Fibroblast of the conjunctiva (primary cell): ENCODE results near the gene TENM4.
"Not testable (repeated sequence)": the region's sequence is repeated elsewhere in the genome, so short reads cannot be mapped to it uniquely, and the experiment has no call there.

Source experiments
- DNase-seq: peaks from one replicate; pipeline ENCODE4 v3.0.0-alpha.2; 2010; ENCODE audit warnings: low read depth

The TENM4 gene

DNA sequence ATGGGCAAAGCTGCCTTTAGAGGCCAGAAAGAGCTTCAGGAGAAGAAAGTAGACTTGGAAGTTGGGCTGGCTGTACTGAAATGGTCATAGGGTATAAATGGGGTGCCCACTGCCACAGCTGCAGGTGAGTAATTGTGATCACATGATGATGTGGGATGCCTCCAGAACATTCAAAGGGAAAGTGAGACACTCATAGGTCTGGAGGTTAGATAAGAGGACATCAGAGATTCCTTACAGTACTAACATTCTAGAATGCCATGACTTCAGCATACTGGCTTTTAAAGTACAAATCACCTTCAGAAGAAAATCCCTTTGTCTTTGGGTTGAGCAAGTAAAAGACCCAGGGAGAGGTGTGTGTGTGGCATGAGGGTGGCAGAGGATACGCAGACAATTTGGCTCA is 419.2 kb downstream of the TENM4 start:
- no peak for DNase-seq

DNA sequence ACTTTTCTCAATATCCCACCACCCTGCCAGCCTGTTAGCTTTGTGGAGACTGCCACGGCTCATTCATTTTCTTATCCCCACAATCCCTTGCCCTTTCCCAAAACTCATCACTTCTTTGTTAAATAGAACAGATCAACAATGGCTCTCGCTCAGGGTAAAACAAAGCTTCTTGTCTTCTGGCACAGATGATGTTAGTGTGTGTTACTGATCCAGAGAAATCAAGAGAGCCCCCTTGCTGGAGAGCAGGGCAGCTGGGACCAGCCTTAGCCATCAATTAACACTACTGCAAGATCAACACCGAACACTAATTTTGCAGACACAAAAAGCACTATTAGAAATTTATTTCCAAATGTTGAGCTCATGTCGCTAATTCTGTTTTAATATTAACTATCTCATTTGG is 420.9 kb downstream of the TENM4 start:
- no peak for DNase-seq

GRCh38 chr11:79019277-79019676 is 421.6 kb downstream of the TENM4 start:
- no peak for DNase-seq

DNA sequence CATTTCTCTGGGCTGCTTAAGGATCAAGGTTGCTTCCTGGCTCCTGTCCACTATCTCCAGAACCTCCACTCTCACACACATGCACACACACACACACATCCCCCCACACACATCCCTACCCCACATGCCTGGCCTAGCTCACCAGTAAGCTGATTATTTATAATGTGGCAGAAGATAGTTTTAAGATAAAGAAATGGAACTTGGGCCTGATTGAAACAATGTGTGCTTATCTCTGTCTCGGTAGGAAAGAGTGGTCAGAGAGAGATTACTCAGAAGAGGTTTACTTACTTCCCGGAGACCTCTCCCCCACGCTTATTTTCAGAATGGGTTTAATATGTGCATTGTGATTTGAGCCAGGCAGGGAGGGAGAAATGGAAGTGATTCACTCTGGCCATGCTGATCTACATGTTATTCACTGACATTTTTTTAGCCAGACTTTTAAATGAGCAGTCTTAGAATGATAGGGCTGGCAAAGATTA is 422.4 kb downstream of the TENM4 start:
- DNase-seq: peak; percentile 49

DNA sequence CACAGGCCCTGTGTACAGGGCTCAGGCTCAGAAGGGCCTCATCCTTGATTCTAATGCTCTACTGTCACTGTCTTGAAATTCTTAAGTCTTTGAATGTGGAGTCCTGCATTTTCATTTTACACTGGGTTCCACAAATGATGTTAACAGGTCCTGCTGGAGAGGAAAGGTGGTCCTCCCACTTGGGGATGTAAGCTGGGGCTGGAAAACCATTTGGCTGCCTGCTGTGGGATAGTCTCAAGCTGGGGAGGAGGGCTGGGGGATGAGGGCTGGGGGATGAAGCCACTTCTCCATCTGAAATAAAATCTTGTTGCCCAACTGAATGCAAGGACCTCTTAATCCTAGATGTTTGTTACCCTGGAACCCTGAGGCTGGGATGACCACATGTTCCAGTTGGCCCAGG is 423.0 kb downstream of the TENM4 start:
- DNase-seq: no peak

DNA sequence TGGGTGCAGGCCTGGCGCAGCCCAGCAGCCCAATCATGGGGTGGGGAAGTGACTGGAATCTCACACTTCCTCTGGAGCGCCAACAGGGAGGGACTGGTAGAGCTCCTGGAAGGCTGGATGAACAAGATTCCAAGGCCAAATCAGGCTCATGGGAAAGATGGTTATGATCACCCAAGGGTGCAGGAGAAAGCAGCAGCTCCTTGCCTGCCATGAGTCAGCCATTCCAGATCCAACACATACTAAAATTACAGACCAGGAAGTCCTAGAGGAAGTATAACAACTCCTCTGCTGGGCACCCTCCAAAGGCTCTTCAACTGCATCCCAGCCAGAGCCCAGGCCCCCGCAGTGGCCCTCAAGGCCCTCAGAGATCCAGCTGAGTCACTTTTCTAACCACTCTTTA is 427.3 kb downstream of the TENM4 start:
- no peak for DNase-seq

- DNase-seq: no peak
These were observed 429.5 kb downstream of the TENM4 start for GRCh38 chr11:79011357-79011756.

- DNase-seq: no peak
These were observed 432.9 kb downstream of the TENM4 start for GRCh38 chr11:79007771-79008402.

DNA sequence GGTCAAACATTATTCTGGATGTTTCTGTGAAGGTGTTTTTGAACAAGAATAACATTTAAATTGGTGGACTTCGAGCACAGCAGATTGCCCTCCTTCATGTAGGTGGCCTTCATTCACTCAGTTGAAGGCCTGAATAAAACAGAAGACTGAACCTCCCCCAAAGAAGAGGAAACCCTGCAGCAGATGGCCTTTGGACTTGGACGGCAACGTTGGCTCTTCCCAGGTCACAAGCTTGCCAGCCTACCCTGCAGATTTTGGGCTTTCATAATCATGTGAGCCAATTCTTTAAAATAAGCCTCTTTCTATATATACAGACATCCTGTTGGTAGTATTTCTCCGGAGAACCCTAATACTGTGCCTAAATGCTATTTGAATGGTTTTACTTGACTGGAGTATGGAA is 434.0 kb downstream of the TENM4 start:
- DNase-seq: no peak

- no peak for DNase-seq
These were observed 444.8 kb downstream of the TENM4 start for GRCh38 chr11:78996007-78996406.

DNA sequence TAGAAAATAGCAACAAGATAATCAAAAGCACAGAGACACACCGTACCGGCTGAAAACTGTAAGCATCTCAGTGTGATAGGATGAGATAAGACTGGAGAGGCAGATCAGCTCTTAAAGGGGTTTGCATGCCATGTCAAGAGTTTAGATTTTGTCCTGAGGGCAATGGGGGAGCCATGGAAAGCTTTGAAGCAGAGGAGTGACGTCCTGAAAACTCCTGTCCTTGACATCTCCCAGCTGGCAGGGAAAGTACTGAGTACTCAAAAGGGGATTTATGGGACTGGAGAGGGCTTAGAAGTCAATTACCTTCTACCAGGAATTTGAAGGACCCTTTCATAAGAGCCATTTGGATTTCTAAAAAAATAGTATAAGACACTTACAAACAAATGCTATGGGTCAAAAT is 445.7 kb downstream of the TENM4 start:
- no peak for DNase-seq

DNA sequence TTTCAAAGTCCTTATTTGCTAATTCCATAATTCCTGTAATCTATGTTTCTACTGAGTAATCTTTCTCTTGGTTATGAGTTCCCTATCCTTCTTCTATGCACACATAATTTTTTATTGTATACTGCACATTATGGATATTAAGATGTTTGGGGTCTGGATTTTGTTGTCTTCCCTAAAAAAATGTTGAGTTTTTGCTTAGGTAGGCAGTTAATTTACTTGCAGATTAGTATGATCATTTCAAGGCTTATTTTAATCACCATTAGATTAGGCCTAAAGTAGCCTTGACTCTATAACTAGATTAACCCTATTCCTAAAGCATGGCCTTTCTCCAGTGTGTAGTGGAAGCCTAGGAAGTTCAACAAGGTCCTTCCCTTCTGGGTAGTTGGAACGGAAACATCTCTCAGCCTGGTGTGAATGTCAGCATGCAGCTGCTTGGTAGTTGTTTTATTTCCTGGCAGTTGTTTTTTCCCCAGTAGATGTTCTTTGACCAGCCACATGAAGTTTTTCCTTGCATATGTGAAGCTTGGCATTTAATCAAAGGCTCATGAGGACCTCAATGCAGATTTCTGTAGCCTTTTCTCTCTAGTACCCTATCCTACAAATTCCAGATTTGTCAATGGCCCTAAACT is 446.9 kb downstream of the TENM4 start:
- no peak for DNase-seq

DNA sequence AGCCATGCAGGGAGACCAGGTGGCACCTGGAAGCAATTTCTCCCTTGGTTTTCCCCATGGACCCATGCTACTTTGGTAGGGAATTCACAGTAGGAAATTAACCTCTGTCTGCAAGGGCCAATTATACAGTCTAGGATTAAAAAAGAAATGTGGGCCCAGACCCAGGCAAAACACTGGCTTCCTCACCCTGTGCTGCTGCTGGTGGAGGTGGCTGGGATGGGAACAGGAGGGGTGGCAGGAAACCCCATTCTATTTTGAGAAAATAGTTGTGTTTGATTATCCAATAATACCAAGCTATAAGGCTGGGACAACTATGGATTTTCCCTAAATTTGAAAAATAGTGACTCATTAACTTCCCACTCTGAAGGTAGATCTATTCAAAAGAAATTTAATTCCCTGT is 449.1 kb downstream of the TENM4 start:
- DNase-seq: no peak

DNA sequence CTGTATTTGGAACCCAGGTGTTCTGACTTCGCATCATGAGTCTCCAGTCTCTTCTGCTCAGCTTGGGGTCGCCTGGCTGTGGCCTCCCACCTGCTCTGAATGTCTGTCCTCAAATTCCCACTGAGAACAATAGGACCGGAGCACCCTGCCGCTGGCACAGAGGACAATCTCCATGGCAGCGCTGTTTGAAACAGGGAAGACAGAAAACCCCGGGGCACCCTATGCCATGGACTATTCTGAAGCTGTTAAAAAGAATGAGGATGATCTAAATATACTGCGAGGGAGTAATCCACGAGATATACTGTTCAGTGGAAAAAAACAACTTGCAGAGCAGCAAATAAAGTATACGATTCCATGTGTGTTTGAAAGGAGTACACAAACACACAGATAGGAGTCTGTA is 450.6 kb downstream of the TENM4 start:
- no peak for DNase-seq

- no peak for DNase-seq
These were observed 453.1 kb downstream of the TENM4 start for GRCh38 chr11:78987748-78988147.

DNA sequence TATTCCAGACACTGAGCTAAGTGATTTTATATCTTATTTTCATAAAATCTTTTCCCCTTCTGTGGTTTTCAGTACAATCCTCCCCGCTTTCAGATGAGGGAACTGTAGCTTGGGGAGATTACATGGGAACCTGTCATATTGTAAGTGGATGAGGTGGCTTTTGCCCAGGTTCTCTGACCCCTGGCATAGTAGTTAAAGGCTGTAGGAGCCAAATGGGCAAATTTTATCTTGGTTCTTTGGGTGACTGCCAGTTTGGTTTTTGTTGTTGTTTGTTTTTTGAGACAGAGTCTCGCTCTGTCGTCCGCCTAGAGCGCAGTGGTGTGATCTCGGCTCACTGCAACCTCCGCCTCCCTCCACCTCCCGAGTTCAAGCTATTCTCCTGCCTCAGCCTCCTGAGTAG is 454.5 kb downstream of the TENM4 start:
- DNase-seq: no peak

GRCh38 chr11:78985663-78986062 is 455.2 kb downstream of the TENM4 start:
- DNase-seq: no peak

- no peak for DNase-seq
These were observed 458.4 kb downstream of the TENM4 start for GRCh38 chr11:78982473-78982872.

DNA sequence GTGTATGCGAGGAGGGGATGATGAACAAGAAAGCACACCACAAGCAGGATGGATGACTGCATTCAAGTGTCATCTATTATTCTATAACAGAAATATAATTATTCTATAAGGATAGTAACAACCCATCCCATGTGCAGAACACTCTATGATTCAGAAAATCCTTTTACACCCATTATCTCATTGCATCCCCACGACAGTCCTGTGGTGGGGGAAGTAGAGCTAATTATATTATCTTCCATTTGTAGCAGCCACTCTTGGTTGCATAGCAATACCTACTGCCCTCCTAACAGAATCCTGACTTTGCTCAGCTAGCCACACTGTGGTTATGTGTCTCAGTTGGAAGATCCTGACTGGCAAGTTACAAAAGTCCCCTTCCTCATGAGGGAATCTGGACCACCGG is 459.7 kb downstream of the TENM4 start:
- no peak for DNase-seq

DNA sequence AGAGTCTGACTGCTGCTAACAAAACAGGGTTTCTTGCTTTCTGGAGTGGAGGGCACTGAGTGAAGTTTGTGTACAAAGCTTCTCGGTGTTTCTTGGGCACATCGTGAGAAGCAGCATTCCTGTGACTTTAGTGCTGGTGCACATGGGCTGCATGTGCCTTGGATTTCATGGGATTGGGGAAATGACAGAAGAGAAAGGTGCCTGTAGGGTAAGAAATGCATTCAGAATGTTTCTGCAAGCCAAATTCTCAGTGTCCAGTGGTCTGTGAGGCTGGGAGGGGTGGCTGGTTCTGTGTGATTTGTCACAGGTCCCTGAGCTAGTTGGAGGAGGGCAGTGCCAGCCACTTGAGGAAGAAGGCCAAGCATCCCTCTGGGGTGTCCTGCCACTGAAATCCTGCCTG is 462.0 kb downstream of the TENM4 start:
- DNase-seq: no peak

DNA sequence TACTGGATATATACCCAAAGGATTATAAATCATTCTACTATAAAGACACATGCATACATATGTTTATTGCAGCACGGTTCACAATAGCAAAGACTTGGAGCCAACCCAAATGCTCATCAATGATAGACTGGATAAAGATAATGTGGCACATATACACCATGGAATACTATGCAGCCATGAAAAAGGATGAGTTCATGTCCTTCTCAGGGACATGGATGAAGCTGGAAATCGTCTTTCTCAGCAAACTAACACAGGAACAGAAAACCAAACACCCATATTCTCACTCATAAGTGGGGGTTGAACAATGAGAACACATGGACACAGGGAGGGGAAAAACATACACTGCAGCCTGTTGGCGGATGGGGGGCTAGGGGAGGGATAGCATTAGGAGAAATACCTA is 463.0 kb downstream of the TENM4 start:
- not testable (repeated sequence) for DNase-seq

GRCh38 chr11:78977009-78977408 is 463.8 kb downstream of the TENM4 start:
- DNase-seq: no peak

GRCh38 chr11:78975081-78975480 is 465.7 kb downstream of the TENM4 start:
- DNase-seq: no peak

DNA sequence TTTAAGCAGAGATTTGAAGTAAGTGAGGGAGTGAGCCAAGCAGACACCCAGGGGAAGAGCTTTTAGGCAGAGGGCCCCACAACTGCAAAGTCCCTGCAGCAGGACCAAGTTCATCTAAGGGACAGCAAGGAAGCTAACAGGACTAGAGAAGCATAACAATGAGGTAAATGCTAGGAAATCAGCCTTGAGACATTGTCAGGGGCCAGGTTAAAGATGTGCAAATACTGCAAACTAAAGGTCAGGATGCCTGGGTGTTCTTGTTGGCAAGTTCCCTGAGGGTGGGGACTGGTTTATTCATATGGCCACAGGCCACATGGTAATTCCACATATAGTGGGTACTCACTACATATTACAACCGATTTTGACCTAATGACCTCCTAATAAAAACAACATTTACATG is 467.0 kb downstream of the TENM4 start:
- DNase-seq: no peak
